GM23338 (cell line): Measurements from ENCODE around the gene CADPS2. TPM values are rescaled to one million over a fixed set of nuclear protein-coding genes. Genes with fewer than 3 reads are reported as not detected.

ENCODE experiments used
- ATAC-seq: fragments of 200-7000 bp; cut with Tn5 transposase; 3 replicates; pipeline ENCODE4 v1.9.1; 2020
- DNase-seq: peaks from one replicate; pipeline ENCODE4 v3.0.0-alpha.2; 2015; ENCODE audit warnings: low spot score
- H2AFZ ChIP-seq: fragments of 200-600 bp; sonication (generic); 2 replicates; pipeline ENCODE4 v1.8.0; 2016; ENCODE audit warnings: antibody characterized with exemption, mild to moderate bottlenecking, moderate library complexity
- H3F3A ChIP-seq: fragments of 200-600 bp; sonication (generic); replicated peaks from 2 replicates; pipeline ENCODE4 v1.8.0; 2017; ENCODE audit warnings: antibody characterized with exemption, mixed run types, low read depth
- H3K27ac ChIP-seq: fragments of 200-600 bp; sonication (generic); 2 replicates; pipeline ENCODE4 v1.6.1; 2016; ENCODE audit warnings: low read depth
- H3K27me3 ChIP-seq: fragments of 200-600 bp; sonication (generic); 2 replicates; pipeline ENCODE4 v1.8.0; 2016; ENCODE audit warnings: mild to moderate bottlenecking, mixed run types, moderate library complexity; ENCODE audit not compliant: insufficient read depth
- H3K36me3 ChIP-seq: fragments of 200-600 bp; sonication (generic); 2 replicates; pipeline ENCODE4 v1.8.0; 2016; ENCODE audit warnings: mild to moderate bottlenecking; ENCODE audit not compliant: insufficient read depth
- H3K4me1 ChIP-seq: fragments of 200-600 bp; sonication (generic); 2 replicates; pipeline ENCODE4 v1.8.0; 2016; ENCODE audit warnings: mild to moderate bottlenecking, moderate library complexity; ENCODE audit not compliant: insufficient read depth
- H3K4me2 ChIP-seq: fragments of 200-600 bp; sonication (generic); 2 replicates; pipeline ENCODE4 v1.7.1; 2017; ENCODE audit warnings: mixed run types
- H3K4me3 ChIP-seq: fragments of 200-600 bp; sonication (generic); 2 replicates; pipeline ENCODE4 v1.6.1; 2016; ENCODE audit warnings: mixed run types
- H3K79me2 ChIP-seq: fragments of 200-600 bp; sonication (generic); replicated peaks from 2 replicates; pipeline ENCODE4 v1.8.0; 2017; ENCODE audit warnings: mild to moderate bottlenecking; ENCODE audit not compliant: insufficient read depth
- H3K9me2 ChIP-seq: fragments of 200-600 bp; sonication (generic); 2 replicates; pipeline ENCODE4 v1.8.0; 2017; ENCODE audit not compliant: insufficient read depth
- H4K20me1 ChIP-seq: fragments of 200-600 bp; sonication (generic); replicated peaks from 2 replicates; pipeline ENCODE4 v1.8.0; 2017; ENCODE audit warnings: mild to moderate bottlenecking; ENCODE audit not compliant: insufficient read depth
- H3K27ac Mint-ChIP-seq: 2 replicates; pipeline ENCODE4 v1.8.0; 2020; ENCODE audit warnings: inconsistent platforms, mild to moderate bottlenecking, moderate library complexity, mixed read lengths
- H3K27me3 Mint-ChIP-seq: 3 replicates; pipeline ENCODE4 v1.8.0; 2022; ENCODE audit warnings: low read depth, mild to moderate bottlenecking, moderate library complexity, mixed read lengths, inconsistent platforms; ENCODE audit not compliant: insufficient read depth, poor library complexity
- H3K36me3 Mint-ChIP-seq: 3 replicates; pipeline ENCODE4 v1.8.0; 2021; ENCODE audit warnings: low read depth, mild to moderate bottlenecking, inconsistent platforms, moderate library complexity, mixed read lengths
- H3K4me1 Mint-ChIP-seq: 3 replicates; pipeline ENCODE4 v1.8.0; 2020; ENCODE audit warnings: mild to moderate bottlenecking, inconsistent platforms, mixed read lengths
- H3K4me3 Mint-ChIP-seq: 3 replicates; pipeline ENCODE4 v1.8.0; 2021; ENCODE audit warnings: moderate library complexity, mild to moderate bottlenecking, inconsistent platforms, mixed read lengths
- H3K9me3 Mint-ChIP-seq: 3 replicates; pipeline ENCODE4 v1.8.0; 2020; ENCODE audit warnings: moderate library complexity, mild to moderate bottlenecking, inconsistent platforms, mixed read lengths
- CREB1 ChIP-seq: fragments of 250-450 bp; sonication (Bioruptor Pico); IDR thresholded peaks from 2 replicates; pipeline ENCODE4 v1.5.0; 2020; ENCODE audit warnings: low read depth, mild to moderate bottlenecking, moderate library complexity
- CTCF ChIP-seq, 2 experiments: fragments of 200-600 bp in 1 of 2; sonication (generic) in 1 of 2; conservative IDR thresholded peaks; 2 replicates each; pipeline versions ENCODE4 v1.5.1 to v1.6.1; 2016 to 2017; ENCODE audit warnings: antibody characterized with exemption in 2 of 2, low read depth in 2 of 2, mild to moderate bottlenecking in 2 of 2, moderate library complexity in 1 of 2
- ETS1 ChIP-seq: IDR thresholded peaks from 2 replicates; pipeline ENCODE4 v1.6.1; 2016; ENCODE audit warnings: antibody characterized with exemption
- EZH2 ChIP-seq: fragments of 200-600 bp; sonication (generic); IDR thresholded peaks from one replicate; pipeline ENCODE4 v1.8.0; 2017; ENCODE audit warnings: antibody characterized with exemption, mild to moderate bottlenecking, low read depth; ENCODE audit not compliant: unreplicated experiment
- EZH2phosphoT487 ChIP-seq: fragments of 200-600 bp; sonication (generic); IDR thresholded peaks from one replicate; pipeline ENCODE4 v1.8.1; 2018; ENCODE audit warnings: antibody characterized with exemption; ENCODE audit not compliant: unreplicated experiment
- JUNB ChIP-seq: IDR thresholded peaks from one replicate; pipeline ENCODE4 v1.6.1; 2016; ENCODE audit warnings: antibody characterized with exemption; ENCODE audit not compliant: unreplicated experiment
- NANOG ChIP-seq: IDR thresholded peaks from 2 replicates; pipeline ENCODE4 v1.6.1; 2016; ENCODE audit warnings: antibody characterized with exemption, borderline replicate concordance
- POLR2AphosphoS5 ChIP-seq: IDR thresholded peaks from 2 replicates; pipeline ENCODE4 v1.6.1; 2016; ENCODE audit warnings: antibody characterized with exemption, low read depth
- REST ChIP-seq: IDR thresholded peaks from one replicate; pipeline ENCODE4 v1.6.1; 2018; ENCODE audit warnings: antibody characterized with exemption; ENCODE audit not compliant: unreplicated experiment
- STAT1 ChIP-seq: IDR thresholded peaks from one replicate; pipeline ENCODE4 v1.6.1; 2016; ENCODE audit warnings: antibody characterized with exemption; ENCODE audit not compliant: unreplicated experiment
- ZNF114 ChIP-seq: fragments of 250-450 bp; sonication (Bioruptor Pico); IDR thresholded peaks from 2 replicates; pipeline ENCODE4 v1.5.0; 2020; ENCODE audit warnings: mild to moderate bottlenecking, moderate library complexity
- ZNF331 ChIP-seq: fragments of 250-450 bp; sonication (Bioruptor Pico); IDR thresholded peaks from 2 replicates; pipeline ENCODE4 v1.5.0; 2020; ENCODE audit warnings: low read depth, mild to moderate bottlenecking, moderate library complexity
- ZNF462 ChIP-seq: fragments of 250-450 bp; sonication (Bioruptor Pico); IDR thresholded peaks from 2 replicates; pipeline ENCODE4 v1.5.0; 2020; ENCODE audit warnings: mild to moderate bottlenecking, moderate library complexity
- polyA plus RNA-seq: library from polyadenylated mRNA; unstranded; fragments of >200 nt; fragmentation: Nextera tagmentation; extraction: Ambion mirVana; gene quantifications from 2 replicates; pipeline ENCODE4 v1.2.1, GENCODE V29; 2016
- total RNA-seq: library from RNA; depleted of rRNA; stranded (reverse); fragments of >200 nt; shearing (Covaris generic); gene quantifications from 2 replicates; pipeline ENCODE4 v1.2.3, GENCODE V29; 2014

The CADPS2 gene
- total and polyA plus RNA-seq, 2 experiments from 2014 or later = 16.3 to 36.9 TPM

- no peaks in the 10 kb centered on the region for H3K79me2 ChIP-seq
- H3K27me3 ChIP-seq = no peaks in the 10 kb centered on the region
- H3K4me3 ChIP-seq = no peak overlapping the region
- peak overlapping the region; percentile 7; the same call in 1 of the 2 replicates for H3K4me2 ChIP-seq
- no peak overlapping the region for H2AFZ ChIP-seq
- Mint-ChIP-seq H3K36me3 (no peaks in the 10 kb centered on the region), H3K9me3 (no peaks in the 10 kb centered on the region), H3K27me3 (peaks cover 4% of the 10 kb centered on the region), H3K4me3 (no peak overlapping the region), H3K4me1 (peaks cover 25% of the 10 kb centered on the region), H3K27ac (no peak overlapping the region)
- no peak; the same call in 2 of the 3 replicates for ATAC-seq
- no peaks in the 10 kb centered on the region for H3K36me3 ChIP-seq
- no peak overlapping the region for H3K27ac ChIP-seq
- H3F3A ChIP-seq = no peaks in the 10 kb centered on the region
- H3K4me1 ChIP-seq = peaks cover 12% of the 10 kb centered on the region
- no peaks in the 10 kb centered on the region for H3K9me2 ChIP-seq
- no peak for TF ChIP-seq EZH2
- TF ChIP-seq ZNF462 (CRISPR knock-in tag) = no peak
- TF ChIP-seq ETS1 = no peak
- no peak for TF ChIP-seq JUNB
- TF ChIP-seq STAT1 = no peak
- no peak for TF ChIP-seq POLR2AphosphoS5
- TF ChIP-seq NANOG = no peak; the same call in 1 of the 2 replicates
- TF ChIP-seq ZNF114 (CRISPR knock-in tag) = no peak
- TF ChIP-seq CREB1 = no peak
- TF ChIP-seq REST = no peak
- TF ChIP-seq EZH2phosphoT487 = no peak
- no peak for TF ChIP-seq ZNF331 (CRISPR knock-in tag)
- no peak for TF ChIP-seq CTCF (conservative IDR thresholded peaks at IDR 0.05; ENCODE audit: low read depth in 2 of 2)
- no peaks in the 10 kb centered on the region for H4K20me1 ChIP-seq
- no peak for DNase-seq
These were observed 542.0 kb downstream of the CADPS2 start for GRCh38 chr7:122344303-122344620.
